Lower leg skin (tissue), 3 donors: ENCODE measurements around the gene SF3A1.

ENCODE experiments used
- POLR2A ChIP-seq, 2 donors: fragments of 450-650 bp; IDR thresholded peaks; one replicate each; pipeline ENCODE4 v1.6.1; 2016 to 2017; ENCODE audit warnings: antibody characterized with exemption in 2 of 2, mild to moderate bottlenecking in 1 of 2, moderate library complexity in 1 of 2
- TF ChIP-seq, protein P1 (sequence below), 3 donors: fragments of 450-650 bp; IDR thresholded peaks; one replicate each; pipeline ENCODE4 v1.5.1; 2016; ENCODE audit warnings: antibody characterized with exemption in 3 of 3, mild to moderate bottlenecking in 3 of 3, moderate library complexity in 2 of 3

DNA sequence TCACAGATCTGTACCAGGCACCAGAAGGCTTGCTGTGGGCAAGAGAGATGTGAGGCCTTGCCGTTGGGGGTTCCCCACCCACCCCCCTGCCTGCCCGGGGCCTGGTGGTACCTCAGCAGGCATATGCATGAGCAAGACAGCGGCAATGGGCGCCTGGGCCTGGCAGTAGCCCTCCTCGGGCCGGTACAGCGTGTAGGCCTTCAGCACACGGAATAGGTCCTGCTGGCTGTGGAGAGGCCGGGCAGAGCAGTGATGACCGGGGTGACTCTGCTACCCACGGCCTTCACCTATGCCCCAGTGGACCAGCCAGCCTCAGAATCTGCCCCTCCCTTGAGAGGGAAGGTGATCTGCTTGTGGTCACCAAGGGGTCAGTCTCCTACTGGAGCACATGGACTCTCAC lies 61.9 kb downstream of the SF3A1 start:
- TF ChIP-seq, protein P1, sequence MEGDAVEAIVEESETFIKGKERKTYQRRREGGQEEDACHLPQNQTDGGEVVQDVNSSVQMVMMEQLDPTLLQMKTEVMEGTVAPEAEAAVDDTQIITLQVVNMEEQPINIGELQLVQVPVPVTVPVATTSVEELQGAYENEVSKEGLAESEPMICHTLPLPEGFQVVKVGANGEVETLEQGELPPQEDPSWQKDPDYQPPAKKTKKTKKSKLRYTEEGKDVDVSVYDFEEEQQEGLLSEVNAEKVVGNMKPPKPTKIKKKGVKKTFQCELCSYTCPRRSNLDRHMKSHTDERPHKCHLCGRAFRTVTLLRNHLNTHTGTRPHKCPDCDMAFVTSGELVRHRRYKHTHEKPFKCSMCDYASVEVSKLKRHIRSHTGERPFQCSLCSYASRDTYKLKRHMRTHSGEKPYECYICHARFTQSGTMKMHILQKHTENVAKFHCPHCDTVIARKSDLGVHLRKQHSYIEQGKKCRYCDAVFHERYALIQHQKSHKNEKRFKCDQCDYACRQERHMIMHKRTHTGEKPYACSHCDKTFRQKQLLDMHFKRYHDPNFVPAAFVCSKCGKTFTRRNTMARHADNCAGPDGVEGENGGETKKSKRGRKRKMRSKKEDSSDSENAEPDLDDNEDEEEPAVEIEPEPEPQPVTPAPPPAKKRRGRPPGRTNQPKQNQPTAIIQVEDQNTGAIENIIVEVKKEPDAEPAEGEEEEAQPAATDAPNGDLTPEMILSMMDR (IDR thresholded peaks at IDR 0.05) = no peak
- TF ChIP-seq POLR2A (IDR thresholded peaks at IDR 0.05) = no peak
